ENCODE data around the gene ARHGDIB. TPM values are rescaled to one million over a fixed set of nuclear protein-coding genes. Genes with fewer than 3 reads are reported as not detected.

ARHGDIB gene
- total and polyA plus RNA-seq, 2 of the 13 experiments (the other 11 are each of a cell fraction or from before 2014, with no cell fraction given): 0.11 to 0.87 TPM

- no peak for TF ChIP-seq KIAA2018 (CRISPR knock-in tag; IDR thresholded peaks at IDR 0.05; ENCODE audit: borderline replicate concordance)
These were observed 15.2 kb downstream of the ARHGDIB start (continued) for GRCh38 chr12:14946162-14946561.

- H3K4me3 ChIP-seq (replicated peaks in 1 of 3; ENCODE audit: insufficient read depth in 1 of 3, low read depth in 2 of 3, low read length in 3 of 3): no peak overlapping the region
- ChIA-PET POLR2A (no interaction called here), CTCF (ENCODE audit: low intra/inter-chr PET ratio, low total read pairs) (no interaction called here)
- no peaks in the 10 kb centered on the region for H4K20me1 ChIP-seq (ENCODE audit: insufficient read depth, low read length)
- H3K9ac ChIP-seq (ENCODE audit: insufficient read depth, low read depth, low read length): no peak overlapping the region
- no peaks in the 10 kb centered on the region for H3K27me3 ChIP-seq (ENCODE audit: control insufficient read depth in 1 of 2, insufficient read depth in 2 of 2, low read length in 2 of 2)
- intact Hi-C loops (cut with micrococcal nuclease; ENCODE audit: unreplicated experiment) (loop anchor here (5.0 kb wide), 1 partner anchor 520 kb away; no protein-coding TSS in a partner anchor), in situ Hi-C loops (cut with HindIII; ENCODE audit: extremely low pct_ligation_motif_present, low pct_unique_long_range_greater_than_20kb) (no loop called here)
- no peak overlapping the region for H3K27ac ChIP-seq (ENCODE audit: extremely low read length, insufficient read depth, low read length)
- no peaks in the 10 kb centered on the region for H3K9me3 ChIP-seq (ENCODE audit: low read length)
- no peaks in the 10 kb centered on the region for H3K79me2 ChIP-seq (ENCODE audit: insufficient read depth, low read length)
- H3K4me1 ChIP-seq (ENCODE audit: insufficient read depth, low read length): peaks cover 4% of the 10 kb centered on the region
- no peak overlapping the region for H3K4me2 ChIP-seq (ENCODE audit: low read depth, low read length)
- 38% methylated on average over 10 of the region's 12 CpGs for WGBS (ENCODE audit: low lambda C conversion rate)
- no peaks in the 10 kb centered on the region for H3K36me3 ChIP-seq (replicated peaks in 1 of 2; ENCODE audit: control insufficient read depth in 1 of 2, insufficient read depth in 2 of 2, low read length in 2 of 2)
- FAIRE-seq (no peak), ATAC-seq (no peak), DNase-seq (ENCODE audit: low spot score) (no peak)
- no TSS peak for BruUV-seq (replicated peaks)
- H2AFZ ChIP-seq (ENCODE audit: low read length): no peak overlapping the region
- no peak for TF ChIP-seq AHDC1 (CRISPR knock-in tag; IDR thresholded peaks at IDR 0.05; ENCODE audit: borderline replicate concordance)
- no peak for TF ChIP-seq ZNF143 (CRISPR knock-in tag; IDR thresholded peaks at IDR 0.05)
- no peak for TF ChIP-seq RFX5 (IDR thresholded peaks at IDR 0.05; ENCODE audit: low read depth, low read length)
- TF ChIP-seq HOXA5 (CRISPR knock-in tag; IDR thresholded peaks at IDR 0.05): no peak
- TF ChIP-seq GATA4 (IDR thresholded peaks at IDR 0.05; ENCODE audit: borderline replicate concordance, low read depth): no peak
- TF ChIP-seq ZNF775 (CRISPR knock-in tag; IDR thresholded peaks at IDR 0.05; ENCODE audit: borderline replicate concordance): no peak
- no peak for TF ChIP-seq ZNF207 (IDR thresholded peaks at IDR 0.05; ENCODE audit: borderline replicate concordance)
These were observed 19.0 kb downstream of the ARHGDIB start for GRCh38 chr12:14942196-14942931.

Data from HepG2 (cell line).